Femur (tissue), 1 donor: Measurements from ENCODE around the gene DENND6B.
"Not testable (repeated sequence)": the region's sequence is repeated elsewhere in the genome, so short reads cannot be mapped to it uniquely, and the experiment has no call there.

Experiments used
- DNase-seq: peaks from one replicate; pipeline ENCODE4 v3.0.0-alpha.2; 2017

DENND6B gene

GRCh38 chr22:50338860-50339462 lies 12.1 kb upstream of the DENND6B start:
- no peak for DNase-seq

- DNase-seq: no peak
Observed at GRCh38 chr22:50338042-50338573, 11.3 kb upstream of the DENND6B start.

GRCh38 chr22:50337262-50338041 lies 10.6 kb upstream of the DENND6B start:
- no peak for DNase-seq

- DNase-seq: not testable (repeated sequence)
Observed at GRCh38 chr22:50334433-50334832, 7.6 kb upstream of the DENND6B start.

GRCh38 chr22:50329236-50329635 lies 2.4 kb upstream of the DENND6B start:
- no peak for DNase-seq

DNA sequence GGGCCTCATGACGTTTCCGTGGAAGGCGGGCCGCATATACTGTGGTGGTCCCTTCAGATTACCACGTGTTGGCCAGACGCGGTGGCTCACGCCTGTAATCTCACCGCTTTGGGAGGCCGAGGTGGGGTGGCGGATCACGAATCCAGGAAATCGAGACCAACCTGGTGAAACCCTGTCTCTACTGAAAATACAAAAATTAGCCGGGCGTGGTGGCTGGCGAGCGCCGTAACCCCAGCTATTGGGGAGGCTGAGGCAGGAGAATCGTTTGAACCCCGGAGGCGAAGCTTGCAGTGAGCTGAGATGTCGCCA lies 853 bp upstream of the DENND6B start:
- DNase-seq: no peak

DNA sequence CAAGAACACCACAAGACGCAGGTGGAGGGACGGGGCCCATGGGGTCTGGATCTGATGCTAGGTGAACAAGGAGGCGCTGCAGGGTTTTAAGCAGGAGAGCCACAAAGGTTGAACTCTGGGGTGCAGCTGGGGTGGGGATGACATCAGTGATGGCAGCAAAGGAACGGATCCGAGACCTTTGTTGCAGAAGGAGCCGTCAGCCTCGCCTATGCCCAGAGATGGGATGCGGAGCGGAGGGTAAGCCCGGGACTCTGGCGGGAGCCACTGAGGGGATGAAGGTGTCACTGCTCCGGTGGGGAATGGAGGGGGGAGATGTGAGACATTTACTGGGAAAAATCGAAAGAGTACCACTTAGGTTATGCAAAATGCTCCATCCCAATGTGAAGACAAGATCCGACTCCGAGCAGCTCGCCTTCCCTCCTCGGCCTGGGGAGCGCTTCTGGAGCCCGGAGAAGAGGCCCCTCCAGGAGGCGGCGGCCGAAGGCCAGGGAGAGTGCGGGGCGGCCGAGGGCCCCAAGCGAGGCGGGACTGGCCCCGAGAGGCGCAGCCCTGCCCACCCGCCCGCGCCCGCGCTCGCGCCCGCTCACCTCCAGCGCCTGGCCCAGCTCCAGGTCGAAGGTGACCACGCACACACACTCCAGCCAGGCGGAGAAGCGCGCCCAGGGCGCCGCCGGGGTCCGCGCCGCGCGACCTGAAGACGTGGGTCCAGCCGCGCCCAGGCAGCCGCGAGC lies 422 bp downstream of the DENND6B start:
- no peak for DNase-seq

DNA sequence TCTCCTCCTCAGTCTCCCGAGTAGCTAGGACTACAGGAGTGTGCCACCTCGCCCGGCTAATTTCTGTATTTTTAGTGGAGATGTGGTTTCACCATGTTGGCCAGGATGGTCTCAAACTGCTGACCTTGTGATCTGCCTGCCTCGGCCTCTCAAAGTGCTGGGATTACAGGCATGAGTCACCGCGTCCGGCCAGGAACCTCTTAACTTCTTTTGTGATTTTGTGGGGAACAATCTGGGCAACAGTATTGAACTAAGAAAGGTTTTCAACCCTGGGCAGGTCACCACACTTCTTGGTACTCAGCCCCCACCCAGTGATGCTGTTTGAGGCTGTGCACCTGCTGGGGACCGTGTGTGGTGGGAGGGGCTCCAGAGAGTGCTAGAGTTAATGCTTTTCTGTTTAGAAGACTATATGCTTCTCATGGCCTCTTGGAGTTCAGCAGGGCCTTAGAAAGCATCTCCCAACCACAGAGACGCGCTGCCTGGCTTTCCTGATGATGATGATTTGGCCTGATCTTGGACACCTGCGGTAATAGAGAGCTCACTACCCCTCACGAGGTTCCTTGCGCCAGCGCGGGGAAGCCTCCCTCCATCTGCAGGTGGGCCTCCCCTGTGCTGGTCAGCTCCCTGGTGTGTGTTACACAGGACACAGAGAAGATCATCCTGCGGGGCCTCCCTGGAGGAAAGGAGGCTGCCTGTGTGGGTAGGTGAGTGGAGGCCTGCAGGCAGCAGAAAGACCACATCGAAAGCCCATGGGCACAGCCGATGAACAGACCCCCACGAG lies 1.2 kb downstream of the DENND6B start:
- DNase-seq: no peak

GRCh38 chr22:50323900-50324299 lies 2.9 kb downstream of the DENND6B start:
- no peak for DNase-seq

DNA sequence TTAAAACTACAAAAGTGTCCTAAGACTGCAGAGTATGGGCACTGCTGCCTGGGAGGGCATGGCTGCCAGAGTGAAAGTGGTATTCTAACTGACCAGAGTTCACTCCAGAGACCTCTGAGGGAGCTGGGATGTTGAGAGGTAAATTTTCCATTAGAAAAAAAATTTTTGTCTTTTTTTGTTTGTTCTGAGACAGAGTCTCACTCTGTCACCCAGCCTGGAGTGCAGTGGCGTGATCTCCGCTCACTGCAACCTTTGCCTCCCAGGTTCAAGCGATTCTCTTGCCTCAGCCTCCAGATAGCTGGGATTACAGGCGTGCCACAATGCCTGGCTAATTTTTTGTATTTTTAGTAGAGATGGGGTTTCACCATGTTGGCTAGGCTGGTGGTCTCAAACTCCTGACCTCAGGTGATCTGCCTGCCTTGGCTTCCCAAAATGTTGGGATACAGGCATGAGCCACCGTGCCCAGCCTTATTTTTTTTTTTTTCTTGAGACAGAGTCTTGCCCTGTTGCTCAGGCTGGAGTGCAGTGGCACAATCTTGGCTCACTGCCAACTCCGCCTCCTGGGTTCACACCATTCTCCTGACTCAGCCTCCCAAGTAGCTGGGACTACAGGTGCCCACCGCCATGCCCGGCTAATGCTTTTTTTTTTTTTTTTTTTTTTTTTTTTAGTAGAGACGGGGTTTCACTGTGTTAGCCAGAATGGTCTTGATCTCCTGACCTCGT lies 4.3 kb downstream of the DENND6B start:
- DNase-seq: not testable (repeated sequence)

GRCh38 chr22:50320671-50321325 lies 6.0 kb downstream of the DENND6B start:
- DNase-seq: no peak

- no peak for DNase-seq
Observed at GRCh38 chr22:50320116-50320515, 6.7 kb downstream of the DENND6B start.

GRCh38 chr22:50319503-50319951 lies 7.3 kb downstream of the DENND6B start:
- no peak for DNase-seq

GRCh38 chr22:50318698-50319411 lies 8.0 kb downstream of the DENND6B start:
- no peak for DNase-seq

DNA sequence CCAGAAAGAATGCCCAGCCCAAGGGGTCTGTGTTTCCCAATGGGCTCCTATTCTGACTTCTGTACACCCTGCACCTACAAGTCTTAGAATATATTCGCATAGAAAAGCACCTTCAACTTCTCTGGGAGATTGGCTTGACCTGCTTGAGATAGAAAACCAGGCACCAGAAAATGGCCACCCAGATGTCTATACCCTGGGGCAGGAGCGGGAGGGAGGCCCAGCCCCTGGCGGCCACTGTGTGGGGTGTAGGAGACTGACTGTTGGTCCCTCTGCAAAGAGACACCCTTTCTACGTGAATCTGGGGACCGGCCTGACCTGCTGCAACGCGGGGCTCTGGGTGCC lies 8.5 kb downstream of the DENND6B start:
- no peak for DNase-seq

- DNase-seq: no peak
Observed at GRCh38 chr22:50317674-50318073, 9.1 kb downstream of the DENND6B start.

DNA sequence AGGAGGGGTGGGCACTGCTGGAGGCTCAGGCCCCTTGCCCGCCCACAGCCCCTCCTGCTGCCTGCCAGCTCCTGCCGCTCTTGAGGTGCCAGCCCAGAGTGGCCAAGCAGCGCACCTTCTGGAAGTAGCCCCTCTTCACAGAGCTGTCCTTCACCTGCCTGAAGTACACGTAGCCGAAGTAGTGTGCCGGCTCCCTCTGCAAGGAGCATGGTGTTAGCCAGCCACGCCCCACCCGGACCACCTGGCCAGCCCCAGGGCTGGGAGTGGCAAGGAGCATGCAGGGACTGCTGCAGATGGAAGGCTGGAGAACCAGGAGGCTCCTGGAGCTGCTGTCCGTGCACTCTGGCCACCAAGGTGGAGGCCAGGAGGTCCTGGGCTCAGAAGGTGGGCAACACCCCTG lies 9.6 kb downstream of the DENND6B start:
- DNase-seq: no peak

DNA sequence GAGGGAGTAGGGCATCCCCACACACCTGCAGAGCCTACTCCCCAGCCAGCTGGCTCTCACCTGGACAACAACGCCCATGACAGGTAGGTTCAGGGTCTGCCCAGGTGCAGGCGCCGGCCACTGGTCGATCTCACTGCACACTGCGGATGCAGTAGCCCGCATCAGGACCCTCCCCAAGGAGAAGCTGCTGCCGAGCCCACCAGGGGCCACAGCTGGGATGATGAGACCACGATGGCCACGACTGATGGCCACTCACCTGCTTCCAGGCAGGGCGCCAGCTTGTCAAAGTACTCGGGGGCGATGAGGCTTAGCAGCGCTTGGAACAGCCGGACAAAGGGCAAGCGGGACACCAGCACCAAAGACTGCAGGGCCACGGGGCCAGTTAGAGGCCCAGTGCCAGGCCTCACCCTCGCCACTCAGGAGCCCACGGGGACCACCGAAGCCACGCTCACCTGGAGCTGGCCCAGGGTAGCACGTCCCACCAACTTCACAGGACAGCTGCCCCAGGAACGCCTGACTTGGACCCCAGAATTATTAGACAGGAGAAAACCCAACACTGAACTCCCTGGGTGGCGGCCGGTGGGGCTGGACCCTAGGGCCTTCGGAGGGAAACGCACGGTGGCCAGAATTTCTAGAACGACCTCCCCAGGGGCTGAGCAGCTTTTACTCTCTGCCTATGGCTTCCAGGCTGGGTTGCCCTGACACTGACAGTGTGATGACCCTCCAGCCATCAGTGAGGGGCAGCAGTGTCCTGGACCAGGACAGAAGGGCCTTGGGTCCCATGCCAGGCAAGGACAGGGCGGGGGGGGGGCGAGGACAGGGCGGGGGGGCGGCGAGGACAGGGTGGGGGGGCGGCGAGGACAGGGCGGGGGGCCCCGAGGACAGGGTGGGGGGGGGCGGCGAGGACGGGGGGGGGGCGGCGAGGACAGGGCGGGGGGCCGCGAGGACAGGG lies 10.4 kb downstream of the DENND6B start:
- DNase-seq: no peak

DNA sequence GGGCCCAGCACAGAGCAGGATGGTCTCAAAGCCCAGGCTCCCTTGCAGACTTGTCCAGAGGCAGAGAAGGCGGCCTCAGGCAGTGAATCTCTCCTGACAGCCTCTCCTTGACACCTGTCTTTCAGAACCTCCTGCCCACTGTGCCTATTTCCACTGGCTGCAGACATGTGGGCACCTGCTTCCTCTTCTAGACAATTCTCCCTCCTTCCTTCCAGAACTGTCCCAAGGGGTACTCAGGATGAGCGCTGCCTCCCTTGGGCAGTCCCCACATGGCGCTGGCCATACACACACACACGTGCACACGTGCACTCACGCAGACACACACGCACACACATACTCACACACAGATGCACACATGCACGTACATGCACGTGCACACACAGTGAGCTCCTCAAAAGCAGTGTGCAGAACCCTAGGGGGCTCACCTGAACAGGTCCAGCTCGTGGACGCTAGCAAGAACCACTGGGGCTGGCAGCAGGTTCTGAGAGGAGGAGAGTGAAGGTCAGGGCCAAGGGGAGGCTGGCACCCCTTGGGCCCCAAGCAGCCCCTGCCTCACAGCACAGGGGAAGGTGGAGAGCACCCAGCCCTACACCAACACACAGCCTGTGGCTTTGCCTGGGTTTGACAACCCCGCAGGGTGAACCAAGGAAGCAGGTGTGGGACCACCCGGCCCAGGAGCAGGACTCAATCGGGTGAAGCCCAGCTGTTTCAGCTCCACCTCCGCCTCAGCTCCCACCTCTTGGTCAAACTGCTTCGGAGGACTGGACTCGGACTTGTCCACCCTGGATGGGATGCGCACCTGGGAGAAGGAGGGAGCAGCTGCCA lies 11.3 kb downstream of the DENND6B start:
- DNase-seq: no peak
